Measurements from ENCODE around the gene SCUBE1.

The SCUBE1 gene

DNA sequence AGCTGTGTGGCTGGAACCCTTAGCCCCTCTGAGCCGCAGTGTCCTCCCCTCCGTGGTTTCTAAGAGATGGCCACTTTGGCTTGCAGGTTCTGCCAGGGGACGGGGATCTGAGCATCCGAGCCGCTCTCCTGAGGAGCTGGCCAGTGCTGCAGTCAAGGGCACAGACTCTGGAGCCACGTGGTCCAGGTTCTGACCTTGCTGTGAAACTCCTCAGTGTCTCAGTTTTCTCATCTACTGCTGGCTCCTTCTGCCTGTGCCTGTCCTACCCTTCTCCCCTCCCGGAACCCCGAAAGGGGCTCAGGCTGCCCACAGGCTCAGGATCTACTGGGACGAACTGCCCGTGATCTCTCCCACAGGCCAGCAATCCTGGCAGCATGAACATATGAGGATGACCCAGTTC lies 90.9 kb downstream of the SCUBE1 start:
- intact Hi-C loops (cut with DNase I), result no loop called here

DNA sequence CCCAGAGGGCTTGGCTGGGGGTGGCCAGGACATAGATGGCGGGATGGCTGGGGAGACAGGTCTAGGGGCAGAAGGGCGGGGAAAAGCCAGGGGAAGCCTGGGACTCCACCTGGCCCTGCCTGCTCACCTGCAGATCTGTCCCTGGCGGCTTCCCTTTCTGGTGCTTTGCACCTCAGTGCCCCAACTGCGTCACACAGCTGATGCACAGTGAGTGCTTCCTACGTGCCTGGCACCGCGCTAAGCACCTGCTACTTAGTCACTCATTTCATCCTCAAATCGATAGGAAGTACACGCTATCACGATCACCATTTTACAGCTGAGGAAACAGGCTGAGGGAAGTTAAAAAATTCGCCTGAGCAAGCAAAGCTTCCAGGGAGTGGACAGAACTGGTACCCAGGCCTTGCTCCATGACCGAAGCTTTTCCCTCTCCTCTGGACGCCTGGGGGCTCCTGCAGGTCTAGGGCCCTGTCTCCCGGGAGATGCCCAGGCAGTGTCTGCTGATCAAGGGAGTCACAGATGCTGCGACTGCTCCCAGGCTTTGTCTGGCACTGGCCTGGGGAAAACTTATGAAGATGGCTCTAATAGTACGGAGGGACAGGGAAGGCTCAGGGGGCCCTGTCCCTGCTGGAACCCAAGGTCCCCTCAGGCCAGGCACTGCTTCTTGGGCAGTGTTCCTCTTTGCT lies 93.2 kb downstream of the SCUBE1 start:
- intact Hi-C loops (cut with DNase I), result no loop called here
- peak in 18 of 42 donors; percentile 4 to 57 (median 30) for DNase-seq

More for the DNA sequence above, 90.9 kb downstream of the SCUBE1 start:
- no peak for DNase-seq

DNA sequence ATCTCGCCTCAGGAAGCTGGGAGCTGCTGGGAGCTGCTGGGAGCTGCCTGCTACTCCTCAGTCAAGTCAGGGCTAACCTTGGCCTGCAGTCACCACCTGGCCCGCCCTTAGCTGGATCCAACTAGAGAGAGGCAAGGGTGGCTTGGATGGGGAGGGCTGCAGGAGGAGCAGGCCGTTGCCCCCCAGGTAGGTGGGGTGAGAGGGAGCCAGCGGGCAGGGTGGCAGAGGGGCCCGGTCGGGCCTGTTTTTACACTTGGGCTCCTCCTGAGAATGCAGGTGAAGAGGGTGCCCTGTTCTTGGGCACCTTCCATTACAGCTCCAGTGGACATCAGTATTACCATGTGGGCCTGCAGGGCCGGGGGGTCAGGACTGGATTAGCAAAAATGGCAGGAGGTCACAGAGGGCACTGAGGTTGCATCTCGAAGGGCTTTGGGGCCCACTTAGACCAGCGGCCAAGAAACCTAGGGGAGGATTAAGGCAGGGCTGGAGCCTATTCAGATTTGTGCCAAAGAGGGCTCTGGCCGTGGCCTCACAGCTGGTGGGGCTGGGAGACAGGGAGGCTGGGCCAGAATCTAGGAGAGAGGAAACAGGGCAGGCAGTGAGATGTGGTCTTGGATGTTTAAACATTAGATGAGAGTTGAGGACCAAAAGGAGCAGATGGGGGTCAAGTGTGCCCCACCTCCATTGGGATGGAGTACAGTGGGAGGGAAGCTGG lies 95.5 kb downstream of the SCUBE1 start:
- intact Hi-C loops (cut with DNase I), result no loop called here
- DNase-seq, result no peak

DNA sequence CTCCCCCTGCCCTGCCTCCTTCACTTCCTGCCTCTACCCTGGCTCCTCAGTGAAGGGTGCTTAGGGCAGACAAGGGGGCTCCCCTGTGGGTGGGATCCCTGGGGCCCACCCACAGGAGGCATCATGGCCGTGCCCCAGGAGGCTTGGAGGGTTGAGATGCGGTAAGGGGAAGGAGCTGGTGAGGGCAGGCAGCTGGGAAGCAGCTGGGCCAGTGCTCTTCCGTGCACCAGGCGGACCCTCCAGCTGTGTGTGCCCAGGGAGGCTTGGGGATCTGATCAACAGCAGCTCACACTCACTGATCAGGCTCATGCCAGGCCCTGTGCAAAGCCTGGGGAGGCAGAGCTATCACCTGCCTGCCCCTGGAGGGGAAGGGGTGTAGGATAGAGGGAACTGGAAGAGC lies 97.0 kb downstream of the SCUBE1 start:
- intact Hi-C loops (cut with DNase I), result no loop called here
- no peak for DNase-seq

DNA sequence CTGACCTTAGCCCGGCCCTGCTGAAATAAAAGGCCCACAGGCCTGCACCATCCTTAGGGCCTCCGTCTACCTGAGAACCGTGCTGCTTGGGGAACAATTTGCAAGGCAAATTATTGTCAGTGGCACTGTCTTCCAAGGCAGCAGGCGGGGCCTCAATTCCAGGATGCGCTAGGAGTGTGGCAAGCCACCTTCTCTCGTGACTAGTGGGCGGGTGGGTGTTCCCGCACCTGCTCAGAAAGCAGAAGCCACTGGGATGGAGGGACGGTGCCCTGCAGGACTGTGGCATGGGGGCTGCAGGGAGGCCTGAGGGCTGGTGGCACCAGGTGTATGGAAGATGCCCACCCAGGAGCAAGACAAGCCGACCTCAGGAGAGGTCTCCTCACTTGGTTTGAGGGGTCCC lies 97.5 kb downstream of the SCUBE1 start:
- intact Hi-C loops (cut with DNase I), result no loop called here
- DNase-seq, result no peak

DNA sequence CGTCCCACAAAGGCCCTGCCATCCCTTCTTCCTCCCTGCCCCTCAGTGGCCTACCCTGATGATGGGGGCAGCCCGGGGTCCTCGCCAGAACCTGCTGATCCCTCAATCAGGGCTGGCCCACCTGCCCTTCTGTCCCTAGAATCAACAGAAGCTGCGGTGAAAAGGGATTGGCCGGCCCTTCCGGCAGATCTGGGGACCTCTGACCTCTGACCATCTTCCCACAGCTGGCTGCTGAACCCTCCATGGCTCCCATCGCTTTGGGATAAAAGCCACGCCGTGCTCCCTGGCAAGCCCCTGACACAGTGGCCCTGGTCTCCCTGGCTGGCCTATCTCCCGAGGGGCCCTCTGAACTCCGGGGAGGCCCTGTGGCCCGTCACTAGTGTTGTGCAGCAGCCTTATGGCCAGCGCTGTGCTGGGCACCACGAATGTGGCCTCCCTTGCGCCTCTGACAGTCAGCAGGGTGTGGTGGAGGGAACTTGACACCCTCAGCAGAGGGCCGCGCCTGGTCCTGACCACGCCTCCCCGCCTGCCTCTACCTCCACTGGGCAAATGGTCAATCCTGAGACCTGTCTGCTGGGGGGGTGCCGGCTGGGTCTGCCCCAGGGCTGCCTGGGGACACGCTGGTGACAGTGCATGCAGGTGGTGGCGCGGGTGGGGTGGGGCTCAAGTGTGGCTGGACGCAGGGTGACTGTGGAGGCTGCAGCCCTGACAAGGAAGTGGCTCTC lies 98.2 kb downstream of the SCUBE1 start:
- DNase-seq, result no peak
- intact Hi-C loops (cut with DNase I), result no loop called here

DNA sequence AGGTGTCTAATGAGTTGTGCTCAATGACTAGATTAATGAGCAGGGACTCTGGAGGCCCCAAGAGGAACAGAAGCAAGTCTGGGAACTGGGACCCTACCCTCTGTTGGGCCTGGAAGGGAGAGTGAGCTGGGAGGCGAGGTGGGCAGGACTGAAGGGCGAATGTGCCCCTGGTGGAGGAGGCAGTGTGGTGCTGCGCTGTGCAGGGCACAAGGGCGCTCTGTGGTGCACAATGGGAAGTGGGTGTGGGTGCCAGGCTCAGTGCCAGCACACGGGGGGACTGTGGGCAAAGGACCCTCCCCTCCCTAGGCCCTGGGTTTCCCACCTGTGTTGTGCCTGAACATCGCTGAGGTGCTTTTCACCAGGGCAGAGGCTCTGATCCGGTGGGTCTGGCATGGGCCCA lies 98.8 kb downstream of the SCUBE1 start:
- intact Hi-C loops (cut with DNase I), result no loop called here
- no peak for DNase-seq

DNA sequence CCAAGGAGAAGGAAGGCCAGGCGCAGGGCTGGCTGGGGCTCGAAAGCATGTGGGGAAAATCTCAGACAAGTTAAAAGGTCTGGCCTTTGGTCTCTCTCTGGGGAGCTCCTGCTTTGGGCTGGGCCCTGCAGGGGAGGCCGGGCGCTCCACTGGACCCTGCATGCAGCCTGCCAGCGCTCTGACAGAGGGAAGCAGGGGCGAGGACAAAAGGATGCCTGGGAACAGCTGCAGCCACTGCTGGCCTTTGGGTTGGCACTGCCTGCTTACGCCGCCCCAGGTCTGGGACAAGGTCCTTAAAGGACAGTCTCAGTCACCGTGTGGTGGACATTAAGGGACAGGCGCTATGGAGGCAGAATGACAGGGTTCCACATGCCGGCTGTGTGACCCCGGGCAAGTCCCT lies 99.8 kb downstream of the SCUBE1 start:
- no peak for DNase-seq
- intact Hi-C loops (cut with DNase I), result no loop called here

DNA sequence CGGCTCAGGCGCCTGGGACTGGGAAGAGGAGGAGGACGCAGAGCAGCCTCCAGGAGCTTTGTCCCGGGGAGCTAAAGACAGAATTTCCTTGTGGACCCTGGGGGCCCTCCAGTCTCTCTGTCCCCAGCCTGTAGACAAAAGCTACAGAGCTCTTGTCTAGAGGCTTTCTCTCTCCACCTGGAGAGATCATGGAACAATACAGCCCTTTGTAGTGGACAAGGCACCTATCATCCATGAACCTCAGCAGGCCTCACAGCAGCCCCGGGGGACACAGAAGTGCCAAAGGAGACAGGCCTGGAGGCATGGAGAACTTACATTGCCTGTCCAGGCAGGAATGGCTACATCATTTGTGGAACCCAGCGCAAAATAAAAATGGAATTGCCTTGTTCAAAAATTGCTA lies 100.5 kb downstream of the SCUBE1 start:
- intact Hi-C loops (cut with DNase I), result no loop called here
- no peak for DNase-seq

DNA sequence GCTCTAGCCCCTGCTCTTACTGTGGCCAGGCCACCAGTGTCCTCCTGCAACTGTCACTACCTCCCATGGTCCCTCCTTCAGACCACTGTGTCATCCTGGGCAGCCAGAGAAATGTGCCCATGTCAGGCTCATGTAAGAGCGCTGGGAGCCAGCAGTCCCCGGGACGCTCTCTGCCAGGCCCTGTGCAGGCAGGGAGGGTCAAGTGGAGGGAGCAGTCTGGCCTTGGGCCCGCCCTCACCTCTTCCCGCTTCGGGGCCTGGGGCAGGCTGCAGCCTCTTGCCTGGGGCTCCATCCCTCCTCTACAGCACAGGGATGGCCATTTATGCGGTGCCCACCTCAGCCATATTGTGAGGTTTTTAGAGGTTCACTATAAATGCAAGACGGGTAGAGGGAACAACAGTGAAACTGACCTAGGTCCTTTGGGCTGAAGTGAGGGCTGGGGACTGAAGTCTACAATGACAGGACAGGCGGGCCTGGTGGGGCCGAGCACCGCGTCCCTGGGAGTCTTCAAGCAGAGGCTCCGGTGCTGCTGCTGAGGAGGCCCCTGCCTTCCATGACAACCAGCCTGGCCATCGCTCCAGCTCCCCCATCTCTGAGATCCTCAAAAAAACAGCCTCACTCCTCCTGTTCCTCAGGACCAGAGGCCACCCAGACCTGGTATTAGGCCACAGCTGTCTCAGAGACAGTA lies 101.3 kb downstream of the SCUBE1 start:
- no peak for DNase-seq
- intact Hi-C loops (cut with DNase I), result no loop called here

DNA sequence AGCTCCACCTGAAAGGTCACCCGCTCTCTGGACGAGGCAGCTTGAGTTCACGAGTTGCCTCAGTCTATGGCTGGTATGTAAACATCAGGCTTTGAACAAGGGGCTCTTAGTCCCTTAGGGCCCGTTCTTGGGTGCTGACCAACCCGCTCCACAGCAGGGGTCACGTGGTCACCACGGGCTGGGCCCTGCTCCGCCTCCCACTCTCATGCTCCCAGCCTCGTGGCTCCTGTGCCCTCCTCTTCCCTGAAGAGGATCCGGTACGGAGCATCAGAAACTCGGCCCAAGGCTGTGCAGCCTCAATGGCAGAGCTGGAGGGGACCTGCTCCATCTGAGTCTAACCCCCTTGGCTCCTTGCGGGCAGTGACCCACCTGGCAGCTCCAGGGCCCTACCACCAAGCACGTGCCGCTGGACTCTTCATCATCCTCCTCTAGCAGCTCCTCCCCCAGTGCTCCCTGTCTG lies 102.0 kb downstream of the SCUBE1 start:
- intact Hi-C loops (cut with DNase I), result no loop called here
- no peak for DNase-seq

DNA sequence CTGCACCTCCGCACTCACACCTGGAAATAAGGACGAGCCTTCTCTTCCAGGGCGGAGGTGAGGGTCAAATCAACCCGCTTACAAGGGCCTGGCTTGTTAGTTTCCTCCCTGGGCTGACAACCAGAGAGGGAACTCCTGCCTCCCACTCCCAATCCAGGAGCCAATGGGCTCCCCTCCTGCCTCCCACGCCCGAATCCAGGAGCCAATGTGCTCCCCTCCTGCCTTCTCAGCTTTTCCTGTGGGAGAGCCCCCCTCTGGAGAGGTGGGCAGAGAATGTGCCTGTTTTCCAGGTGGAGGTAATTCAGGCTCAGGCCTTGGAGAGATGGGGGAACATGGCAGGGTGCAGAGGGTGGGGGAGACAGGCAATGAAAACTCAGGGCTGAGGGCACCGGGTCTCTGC lies 102.6 kb downstream of the SCUBE1 start:
- intact Hi-C loops (cut with DNase I), result no loop called here
- DNase-seq, result peak in 31 of 42 donors; percentile 6 to 68 (median 41)

DNA sequence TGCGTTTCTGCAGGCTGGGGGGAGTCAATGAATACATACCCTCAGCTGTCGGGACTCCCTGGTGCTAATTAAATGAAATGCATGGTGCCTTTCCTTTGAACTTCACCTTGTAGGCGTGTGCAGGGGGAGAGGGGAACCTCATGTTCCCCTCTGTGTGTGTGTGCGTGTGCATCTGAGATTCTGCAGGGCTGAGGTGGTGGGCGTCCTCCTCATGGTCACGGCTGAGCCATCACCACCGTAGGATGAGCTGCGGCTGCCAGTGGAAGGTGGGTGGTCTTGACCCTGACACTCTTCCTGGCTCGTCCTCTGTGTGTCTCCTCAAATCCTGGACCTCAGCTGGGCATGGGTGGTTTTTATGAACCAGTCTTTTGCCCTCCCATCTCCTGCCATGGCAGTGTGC lies 103.2 kb downstream of the SCUBE1 start:
- no peak for DNase-seq
- intact Hi-C loops (cut with DNase I), result no loop called here

DNA sequence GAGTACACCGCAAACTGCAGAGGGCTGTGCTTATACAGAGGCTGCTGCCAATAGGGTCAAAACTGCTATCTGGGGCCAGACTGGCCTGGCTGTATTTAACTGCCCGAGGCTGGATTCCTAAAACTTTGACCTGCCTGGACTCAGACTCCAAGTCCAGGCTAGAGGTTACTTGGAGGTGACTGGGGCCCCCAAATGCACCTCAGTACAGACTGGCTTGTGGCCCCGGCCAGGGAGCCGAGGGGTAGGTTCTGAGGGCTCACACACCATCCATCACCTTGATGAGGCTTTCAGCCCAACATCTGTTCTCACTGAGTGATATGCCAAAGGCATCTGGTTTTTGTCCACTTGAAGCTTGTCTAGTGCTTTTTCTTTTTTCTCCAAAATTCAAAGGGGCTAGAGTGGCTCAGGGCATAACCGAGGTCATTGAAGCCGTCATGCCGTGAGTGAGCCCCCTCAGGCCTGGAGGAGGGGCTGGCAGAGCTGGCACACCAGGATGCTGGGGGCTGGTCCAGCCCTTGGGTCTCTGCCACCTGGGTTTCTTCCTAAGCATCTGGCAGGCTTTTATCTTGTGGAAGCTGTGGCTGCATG lies 103.9 kb downstream of the SCUBE1 start:
- intact Hi-C loops (cut with DNase I), result no loop called here
- DNase-seq, result no peak

DNA sequence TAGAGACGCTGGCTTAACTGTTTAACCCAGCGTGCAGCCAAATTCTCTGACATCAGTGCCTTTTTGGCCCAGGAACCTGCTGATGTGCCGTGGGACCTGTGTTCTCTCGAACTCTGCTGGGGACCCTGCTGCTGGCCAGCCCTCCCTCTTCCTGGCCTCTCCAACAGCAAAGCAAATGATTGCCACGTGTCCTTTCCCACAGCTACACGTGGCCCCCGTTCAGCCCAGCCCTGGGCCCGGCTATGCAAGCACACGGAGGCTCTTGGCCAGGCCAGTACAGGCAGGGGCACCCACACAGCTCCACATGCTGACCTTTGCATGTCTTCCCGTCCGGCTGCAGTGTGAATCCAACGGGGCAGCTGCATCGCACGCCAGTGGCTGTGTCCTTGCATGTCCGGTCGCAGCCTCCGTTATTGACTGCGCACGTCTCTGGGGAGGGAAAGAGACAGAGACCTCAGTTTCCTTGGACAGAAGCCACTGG lies 104.6 kb downstream of the SCUBE1 start:
- intact Hi-C loops (cut with DNase I), result no loop called here
- DNase-seq, result no peak

DNA sequence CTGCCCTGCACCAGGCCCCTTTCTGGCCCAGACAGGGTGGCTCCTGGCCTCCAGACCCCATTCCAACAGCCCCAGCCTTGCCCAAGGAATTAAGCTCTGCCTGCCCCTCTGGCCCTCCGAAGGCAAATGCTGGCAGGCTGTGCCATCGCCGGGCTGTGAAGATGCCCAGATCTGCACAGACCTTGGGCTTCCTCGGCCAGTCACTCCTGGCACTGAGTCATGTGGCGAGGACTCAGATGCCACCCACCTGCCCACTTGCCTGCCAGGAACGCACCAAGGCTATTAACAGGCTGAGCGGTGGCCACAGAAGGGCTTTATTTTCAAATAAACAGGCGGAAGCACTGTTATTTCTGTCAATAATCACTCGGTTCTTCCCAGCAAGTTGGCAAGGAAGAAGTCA lies 105.9 kb downstream of the SCUBE1 start:
- peak in 7 of 42 donors; percentile 9 to 46 (median 17) for DNase-seq
- intact Hi-C loops (cut with DNase I), result no loop called here

DNA sequence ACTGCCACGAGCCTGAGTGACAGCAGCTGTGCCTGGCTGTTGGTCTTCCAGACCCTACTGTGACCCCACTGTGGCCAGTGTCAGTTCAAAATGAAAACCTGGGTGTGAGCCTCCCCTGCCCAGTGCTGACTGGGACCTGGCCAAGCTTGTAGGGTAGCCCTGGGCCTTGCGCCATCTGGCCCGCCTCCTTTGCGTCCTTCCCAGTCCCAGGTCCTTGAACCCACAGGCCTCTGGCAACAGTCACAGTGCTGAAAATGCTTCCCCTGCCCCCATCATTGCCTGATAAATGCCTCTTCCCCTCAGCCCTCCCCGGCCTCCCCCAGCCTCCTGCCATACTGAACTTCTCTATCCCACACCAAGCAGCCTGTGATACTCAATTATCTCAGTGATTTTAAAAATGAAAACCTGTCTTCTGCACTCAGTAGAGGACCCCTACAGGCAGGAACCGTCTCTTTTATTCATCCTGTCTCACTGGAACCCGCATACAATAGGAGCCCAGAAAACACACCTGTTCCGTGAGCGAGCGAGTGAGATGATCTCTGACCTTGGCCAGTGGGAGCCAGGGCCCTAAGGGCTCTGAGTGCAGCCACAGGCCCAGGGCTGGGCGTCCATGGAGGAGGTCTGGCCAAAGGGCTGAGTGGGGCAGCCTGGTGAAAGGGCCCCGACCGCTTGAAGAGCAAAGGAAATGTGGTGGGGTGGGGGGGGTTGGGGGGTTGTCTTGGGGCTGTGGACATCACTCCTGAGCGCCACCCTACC lies 106.6 kb downstream of the SCUBE1 start:
- intact Hi-C loops (cut with DNase I), result no loop called here
- peak in 22 of 42 donors; percentile 5 to 58 (median 29) for DNase-seq

Measured in head of caudate nucleus (tissue), 42 donors.